Measurements from ENCODE around the gene SGCA.

SGCA gene

GRCh38 chr17:50147841-50148225 is 18.0 kb upstream of the SGCA start:
- Histone ChIP-seq H3K27ac (ENCODE audit: extremely low read depth, low read depth, low read length) (no peak overlapping the region; the same call in 1 of the 2 replicates), H3K36me3 (ENCODE audit: control insufficient read depth in 2 of 2, insufficient read depth in 1 of 2, low read length in 2 of 2) (peaks cover 8 to 49% of the 10 kb centered on the region in 2 experiments; a peak in 2 of 3 replicates), H3K4me3 (ENCODE audit: low read depth, low read length) (peak overlapping the region; percentile 77), H3K4me1 (ENCODE audit: control insufficient read depth, insufficient read depth, low read length) (peaks cover 15% of the 10 kb centered on the region), H3K9me3 (ENCODE audit: control insufficient read depth, insufficient read depth, low read depth, low read length) (no peaks in the 10 kb centered on the region)
- ChIA-PET POLR2A (interaction anchor here (0.6 to 1.7 kb wide), 5 partner anchors 9 to 522 kb away, joined by 3 to 10 read pairs (median 6); no protein-coding TSS in a partner anchor), CTCF (interaction anchor here (0.6 to 7.4 kb wide), 9 partner anchors 8 to 149 kb away, joined by 3 to 105 read pairs (median 4); partner anchors contain the start of gene SGCA)
- TF ChIP-seq ZNF335 (tag by site-specific recombination; conservative IDR thresholded peaks at IDR 0.05) = no peak
- TF ChIP-seq ZBTB20 (tag by site-specific recombination; IDR thresholded peaks at IDR 0.05) = peak; percentile 65; the same call in 1 of the 2 replicates
- TF ChIP-seq ZNF132 (tag by site-specific recombination; IDR thresholded peaks at IDR 0.05; ENCODE audit: borderline replicate concordance) = no peak
- TF ChIP-seq, protein P1, sequence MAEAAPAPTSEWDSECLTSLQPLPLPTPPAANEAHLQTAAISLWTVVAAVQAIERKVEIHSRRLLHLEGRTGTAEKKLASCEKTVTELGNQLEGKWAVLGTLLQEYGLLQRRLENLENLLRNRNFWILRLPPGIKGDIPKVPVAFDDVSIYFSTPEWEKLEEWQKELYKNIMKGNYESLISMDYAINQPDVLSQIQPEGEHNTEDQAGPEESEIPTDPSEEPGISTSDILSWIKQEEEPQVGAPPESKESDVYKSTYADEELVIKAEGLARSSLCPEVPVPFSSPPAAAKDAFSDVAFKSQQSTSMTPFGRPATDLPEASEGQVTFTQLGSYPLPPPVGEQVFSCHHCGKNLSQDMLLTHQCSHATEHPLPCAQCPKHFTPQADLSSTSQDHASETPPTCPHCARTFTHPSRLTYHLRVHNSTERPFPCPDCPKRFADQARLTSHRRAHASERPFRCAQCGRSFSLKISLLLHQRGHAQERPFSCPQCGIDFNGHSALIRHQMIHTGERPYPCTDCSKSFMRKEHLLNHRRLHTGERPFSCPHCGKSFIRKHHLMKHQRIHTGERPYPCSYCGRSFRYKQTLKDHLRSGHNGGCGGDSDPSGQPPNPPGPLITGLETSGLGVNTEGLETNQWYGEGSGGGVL (tag by site-specific recombination; IDR thresholded peaks at IDR 0.05) = peak; percentile 58
- TF ChIP-seq, protein P2, sequence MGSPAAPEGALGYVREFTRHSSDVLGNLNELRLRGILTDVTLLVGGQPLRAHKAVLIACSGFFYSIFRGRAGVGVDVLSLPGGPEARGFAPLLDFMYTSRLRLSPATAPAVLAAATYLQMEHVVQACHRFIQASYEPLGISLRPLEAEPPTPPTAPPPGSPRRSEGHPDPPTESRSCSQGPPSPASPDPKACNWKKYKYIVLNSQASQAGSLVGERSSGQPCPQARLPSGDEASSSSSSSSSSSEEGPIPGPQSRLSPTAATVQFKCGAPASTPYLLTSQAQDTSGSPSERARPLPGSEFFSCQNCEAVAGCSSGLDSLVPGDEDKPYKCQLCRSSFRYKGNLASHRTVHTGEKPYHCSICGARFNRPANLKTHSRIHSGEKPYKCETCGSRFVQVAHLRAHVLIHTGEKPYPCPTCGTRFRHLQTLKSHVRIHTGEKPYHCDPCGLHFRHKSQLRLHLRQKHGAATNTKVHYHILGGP (tag by site-specific recombination; IDR thresholded peaks at IDR 0.05) = no peak
- no peak for TF ChIP-seq ZNF560 (tag by site-specific recombination; IDR thresholded peaks at IDR 0.05; ENCODE audit: borderline replicate concordance)
- TF ChIP-seq ZNF157 (tag by site-specific recombination; IDR thresholded peaks at IDR 0.05) = no peak
- no peak for TF ChIP-seq ZFP3 (tag by site-specific recombination; IDR thresholded peaks at IDR 0.05; ENCODE audit: low read depth)
- no peak for TF ChIP-seq ZNF621 (tag by site-specific recombination; IDR thresholded peaks at IDR 0.05)
- peak; percentile 60; the same call in 1 of the 2 replicates for TF ChIP-seq ZNF341 (tag by site-specific recombination; IDR thresholded peaks at IDR 0.05; ENCODE audit: low read depth)
- no peak for TF ChIP-seq SCRT2 (tag by site-specific recombination; IDR thresholded peaks at IDR 0.05)

GRCh38 chr17:50148226-50149090 is 17.3 kb upstream of the SGCA start:
- POLR2A ChIA-PET = interaction anchor here (0.6 to 1.7 kb wide), 5 partner anchors 9 to 521 kb away, joined by 3 to 10 read pairs (median 6); no protein-coding TSS in a partner anchor
- H3K4me1 ChIP-seq (ENCODE audit: control insufficient read depth, insufficient read depth, low read length) = peaks cover 15% of the 10 kb centered on the region
- peaks cover 5 to 43% of the 10 kb centered on the region in 2 experiments; a peak in 2 of 3 replicates for H3K36me3 ChIP-seq (ENCODE audit: control insufficient read depth in 2 of 2, insufficient read depth in 1 of 2, low read length in 2 of 2)
- CTCF ChIA-PET = interaction anchor here (0.6 to 7.4 kb wide), 10 partner anchors 7 to 149 kb away, joined by 3 to 105 read pairs (median 4); partner anchors contain the start of genes PDK2 and SGCA
- peak overlapping the region; percentile 75 for H3K27ac ChIP-seq (ENCODE audit: extremely low read depth, low read depth, low read length)
- no peaks in the 10 kb centered on the region for H3K9me3 ChIP-seq (ENCODE audit: control insufficient read depth, insufficient read depth, low read depth, low read length)
- peak overlapping the region; percentile 77 for H3K4me3 ChIP-seq (ENCODE audit: low read depth, low read length)
- TF ChIP-seq ZNF10 (tag by site-specific recombination; IDR thresholded peaks at IDR 0.05) (0 out of 2 replicates have a peak, but pooled peaks have one; percentile 27), ZNF677 (tag by site-specific recombination; IDR thresholded peaks at IDR 0.05) (no peak), ZSCAN5A (tag by site-specific recombination; IDR thresholded peaks at IDR 0.05) (no peak), ZNF621 (tag by site-specific recombination; IDR thresholded peaks at IDR 0.05) (no peak), GLIS2 (tag by site-specific recombination; IDR thresholded peaks at IDR 0.05) (peak; percentile 95), ZNF423 (tag by site-specific recombination; IDR thresholded peaks at IDR 0.05) (0 out of 2 replicates have a peak, but pooled peaks have one; percentile 14), ZNF629 (tag by site-specific recombination; IDR thresholded peaks at IDR 0.05) (no peak), SP7 (tag by site-specific recombination; IDR thresholded peaks at IDR 0.05) (peak; percentile 77), ZNF768 (tag by site-specific recombination; IDR thresholded peaks at IDR 0.05) (no peak), ZNF747 (tag by site-specific recombination; IDR thresholded peaks at IDR 0.05) (no peak), KLF16 (tag by site-specific recombination; IDR thresholded peaks at IDR 0.05) (peak; percentile 38; the same call in 1 of the 2 replicates), IKZF3 (tag by site-specific recombination; IDR thresholded peaks at IDR 0.05) (peak; percentile 77; the same call in 1 of the 2 replicates), GLIS1 (tag by site-specific recombination; IDR thresholded peaks at IDR 0.05) (peak; percentile 96), PRDM1 (tag by site-specific recombination; IDR thresholded peaks at IDR 0.05) (no peak), ZBTB7A (tag by site-specific recombination; IDR thresholded peaks at IDR 0.05; ENCODE audit: low read depth) (0 out of 2 replicates have a peak, but pooled peaks have one; percentile 45)
- TF ChIP-seq, protein P3, sequence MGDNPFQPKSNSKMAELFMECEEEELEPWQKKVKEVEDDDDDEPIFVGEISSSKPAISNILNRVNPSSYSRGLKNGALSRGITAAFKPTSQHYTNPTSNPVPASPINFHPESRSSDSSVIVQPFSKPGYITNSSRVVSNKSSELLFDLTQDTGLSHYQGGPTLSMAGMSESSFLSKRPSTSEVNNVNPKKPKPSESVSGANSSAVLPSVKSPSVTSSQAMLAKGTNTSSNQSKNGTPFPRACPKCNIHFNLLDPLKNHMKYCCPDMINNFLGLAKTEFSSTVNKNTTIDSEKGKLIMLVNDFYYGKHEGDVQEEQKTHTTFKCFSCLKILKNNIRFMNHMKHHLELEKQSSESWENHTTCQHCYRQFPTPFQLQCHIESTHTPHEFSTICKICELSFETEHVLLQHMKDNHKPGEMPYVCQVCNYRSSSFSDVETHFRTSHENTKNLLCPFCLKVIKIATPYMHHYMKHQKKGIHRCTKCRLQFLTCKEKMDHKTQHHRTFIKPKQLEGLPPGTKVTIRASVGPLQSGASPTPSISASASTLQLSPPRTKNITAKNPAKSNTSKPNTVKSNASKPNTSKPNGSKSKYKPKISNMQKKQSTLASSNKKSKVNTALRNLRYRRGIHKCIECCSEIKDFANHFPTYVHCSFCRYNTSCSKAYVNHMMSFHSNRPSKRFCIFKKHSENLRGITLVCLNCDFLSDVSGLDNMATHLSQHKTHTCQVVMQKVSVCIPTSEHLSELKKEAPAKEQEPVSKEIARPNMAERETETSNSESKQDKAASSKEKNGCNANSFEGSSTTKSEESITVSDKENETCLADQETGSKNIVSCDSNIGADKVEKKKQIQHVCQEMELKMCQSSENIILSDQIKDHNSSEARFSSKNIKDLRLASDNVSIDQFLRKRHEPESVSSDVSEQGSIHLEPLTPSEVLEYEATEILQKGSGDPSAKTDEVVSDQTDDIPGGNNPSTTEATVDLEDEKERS (tag by site-specific recombination; IDR thresholded peaks at IDR 0.05) = no peak
